HAP-1 (cell line): ENCODE data around the gene FRYL.

Experiments
- DNase-seq, 2 experiments: peaks; one replicate each; pipeline ENCODE4 v3.0.0-alpha.2; 2016 to 2020; ENCODE audit warnings: low spot score in 2 of 2
- H3K27me3 ChIP-seq: fragments of 250-450 bp; sonication (Bioruptor Pico); 2 replicates; pipeline ENCODE4 v1.5.1; 2020; ENCODE audit warnings: low read depth, mild to moderate bottlenecking, moderate library complexity
- H3K36me3 ChIP-seq: fragments of 250-450 bp; sonication (Bioruptor Pico); replicated peaks from 2 replicates; pipeline ENCODE4 v1.5.1; 2020; ENCODE audit warnings: mild to moderate bottlenecking
- H3K4me1 ChIP-seq: fragments of 250-450 bp; sonication (Bioruptor Pico); 2 replicates; pipeline ENCODE4 v1.5.1; 2020; ENCODE audit warnings: mild to moderate bottlenecking
- H3K4me3 ChIP-seq: fragments of 250-450 bp; sonication (Bioruptor Pico); 2 replicates; pipeline ENCODE4 v1.5.1; 2020; ENCODE audit warnings: mild to moderate bottlenecking, moderate library complexity
- H3K9me3 ChIP-seq: fragments of 250-450 bp; sonication (Bioruptor Pico); 2 replicates; pipeline ENCODE4 v1.5.1; 2020; ENCODE audit warnings: mild to moderate bottlenecking, moderate library complexity
- in situ Hi-C: fragments of 300-500 bp; cut with MboI; formaldehyde crosslinking; loops from 3 replicates; pipeline ENCODE4 v1.14.3; 2020; ENCODE audit warnings: low sequenced_read_pairs, inconsistent platforms, mixed read lengths

The FRYL gene

DNA sequence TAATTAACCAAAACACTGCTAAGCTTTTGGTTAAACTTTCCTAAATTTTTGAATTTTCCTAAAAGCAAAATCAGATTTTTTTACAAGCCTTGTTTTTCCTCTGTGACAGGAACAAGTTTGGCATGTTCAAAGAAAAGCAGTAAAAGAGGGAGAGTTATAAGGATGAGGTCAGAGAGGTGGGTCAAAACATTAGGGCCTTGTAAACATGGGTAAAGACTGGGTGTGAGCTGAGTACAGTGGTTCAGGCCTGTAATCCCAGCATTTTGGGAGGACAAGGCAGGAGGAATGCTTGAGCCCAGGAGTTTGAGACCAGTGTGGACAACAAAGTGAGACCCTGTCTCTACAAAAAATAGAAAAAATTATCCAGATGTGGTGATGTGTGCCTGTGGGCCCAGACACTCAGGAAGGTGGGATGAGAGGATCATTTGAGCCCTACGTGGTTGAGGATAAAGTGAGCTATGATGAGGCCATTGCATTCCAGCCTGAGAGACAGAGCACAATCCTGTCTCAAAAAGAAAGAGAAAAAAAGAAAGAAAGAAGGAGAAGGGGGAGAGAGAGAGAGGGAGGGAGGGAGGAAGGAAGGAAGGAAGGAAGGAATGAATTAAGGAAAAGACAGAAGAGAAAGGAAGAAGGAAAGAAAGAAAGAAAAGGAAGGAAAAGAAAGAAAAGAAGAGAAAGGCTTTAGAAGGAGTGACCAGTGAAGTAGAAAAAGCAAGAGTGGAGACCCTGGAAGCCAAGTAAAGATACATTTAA lies 17.0 kb upstream of the FRYL start:
- no peaks in the 10 kb centered on the region for H3K36me3 ChIP-seq
- H3K4me1 ChIP-seq: peaks cover 19% of the 10 kb centered on the region
- DNase-seq: no peak
- H3K4me3 ChIP-seq: no peak overlapping the region
- in situ Hi-C loops: no loop called here
- H3K9me3 ChIP-seq: no peaks in the 10 kb centered on the region
- H3K27me3 ChIP-seq: no peaks in the 10 kb centered on the region

- Histone ChIP-seq H3K4me3 (no peak overlapping the region), H3K9me3 (no peaks in the 10 kb centered on the region), H3K36me3 (no peaks in the 10 kb centered on the region), H3K27me3 (no peaks in the 10 kb centered on the region), H3K4me1 (peaks cover 19% of the 10 kb centered on the region)
- in situ Hi-C loops: no loop called here
- peak; percentile 39 to 82 for DNase-seq
Measured at GRCh38 chr4:48796191-48796926, 16.3 kb upstream of the FRYL start.

DNA sequence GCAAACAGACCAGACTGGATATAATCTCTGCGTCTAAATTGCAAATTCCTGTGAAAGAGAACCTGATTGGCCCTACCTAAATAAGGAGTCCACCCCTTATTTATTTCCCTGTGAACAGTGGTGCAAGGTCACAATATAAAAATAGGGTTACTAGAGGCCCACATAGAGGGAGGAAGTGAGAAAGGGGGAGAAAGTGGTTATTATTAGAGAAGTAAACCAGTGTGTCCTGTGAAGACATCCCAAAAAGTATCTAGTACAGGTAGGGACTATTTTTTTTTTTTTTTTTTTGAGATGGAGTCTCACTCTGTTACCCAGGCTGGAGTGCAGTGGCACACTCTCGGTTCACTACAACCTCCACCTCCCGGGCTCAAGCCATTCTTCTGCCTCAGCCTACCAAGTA lies 15.0 kb upstream of the FRYL start:
- Histone ChIP-seq H3K27me3 (no peaks in the 10 kb centered on the region), H3K36me3 (no peaks in the 10 kb centered on the region), H3K4me3 (no peak overlapping the region), H3K4me1 (peaks cover 19% of the 10 kb centered on the region), H3K9me3 (no peaks in the 10 kb centered on the region)
- DNase-seq: no peak
- in situ Hi-C loops: no loop called here

GRCh38 chr4:48792348-48793006 lies 12.4 kb upstream of the FRYL start:
- Histone ChIP-seq H3K27me3 (no peaks in the 10 kb centered on the region), H3K4me1 (peaks cover 12% of the 10 kb centered on the region), H3K4me3 (no peak overlapping the region), H3K36me3 (no peaks in the 10 kb centered on the region), H3K9me3 (no peaks in the 10 kb centered on the region)
- in situ Hi-C loops: no loop called here
- no peak for DNase-seq

DNA sequence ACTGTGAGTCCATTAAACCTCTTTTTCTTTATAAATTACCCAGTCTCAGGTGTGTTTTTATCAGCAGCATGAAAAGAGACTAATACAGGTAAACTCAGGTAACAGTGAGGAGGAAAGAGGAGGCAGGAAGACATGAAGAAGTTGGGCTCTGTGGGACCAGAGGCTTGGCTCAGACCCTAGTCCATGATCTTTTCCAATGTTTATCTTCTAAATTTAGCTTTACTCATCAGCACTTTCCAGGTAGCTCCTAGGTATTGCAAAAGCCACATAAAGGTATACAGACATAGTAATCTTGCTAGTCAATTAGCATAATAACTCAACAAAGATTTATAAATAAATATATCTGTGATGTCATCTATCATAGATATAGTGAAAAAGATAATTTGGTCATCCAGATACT lies 11.2 kb upstream of the FRYL start:
- in situ Hi-C loops: no loop called here
- no peaks in the 10 kb centered on the region for H3K9me3 ChIP-seq
- peaks cover 7% of the 10 kb centered on the region for H3K4me1 ChIP-seq
- H3K27me3 ChIP-seq: no peaks in the 10 kb centered on the region
- H3K36me3 ChIP-seq: no peaks in the 10 kb centered on the region
- DNase-seq: no peak
- H3K4me3 ChIP-seq: no peak overlapping the region

GRCh38 chr4:48790561-48790960 lies 10.5 kb upstream of the FRYL start:
- in situ Hi-C loops: no loop called here
- no peak overlapping the region for H3K4me3 ChIP-seq
- DNase-seq: no peak
- no peaks in the 10 kb centered on the region for H3K9me3 ChIP-seq
- no peaks in the 10 kb centered on the region for H3K36me3 ChIP-seq
- H3K27me3 ChIP-seq: no peaks in the 10 kb centered on the region
- peaks cover under 1% of the 10 kb centered on the region for H3K4me1 ChIP-seq

GRCh38 chr4:48787056-48787455 lies 7.0 kb upstream of the FRYL start:
- DNase-seq: no peak
- H3K4me3 ChIP-seq: no peak overlapping the region
- in situ Hi-C loops: loop anchor here (10.0 kb wide), 1 partner anchor 48 kb away; the partner anchor contains the start of gene OCIAD1
- H3K9me3 ChIP-seq: no peaks in the 10 kb centered on the region
- no peaks in the 10 kb centered on the region for H3K36me3 ChIP-seq
- H3K4me1 ChIP-seq: peaks cover 6% of the 10 kb centered on the region; the same call in 1 of the 2 replicates
- H3K27me3 ChIP-seq: no peaks in the 10 kb centered on the region

DNA sequence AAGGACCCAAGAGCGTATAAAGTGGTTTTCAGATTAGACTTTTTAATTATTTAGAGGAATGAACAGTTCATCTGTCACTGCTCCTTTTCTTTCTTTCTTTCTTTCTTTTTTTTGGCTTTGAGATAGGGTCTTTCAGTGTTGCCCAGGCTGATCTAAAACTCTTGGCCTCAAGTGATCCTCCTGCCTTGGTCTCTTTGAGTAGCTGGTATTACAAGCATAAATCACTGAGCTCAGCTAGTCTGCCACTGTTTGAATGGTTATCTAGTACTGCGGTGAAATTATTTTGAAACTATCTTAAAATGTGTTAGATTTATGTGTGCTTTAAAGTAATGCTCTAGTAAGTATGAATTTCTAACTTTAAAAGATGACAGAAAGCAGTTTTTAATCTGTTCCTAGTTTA lies 6.5 kb upstream of the FRYL start:
- no peaks in the 10 kb centered on the region for H3K27me3 ChIP-seq
- no peak for DNase-seq
- no peaks in the 10 kb centered on the region for H3K9me3 ChIP-seq
- no peak overlapping the region for H3K4me3 ChIP-seq
- no peaks in the 10 kb centered on the region for H3K36me3 ChIP-seq
- H3K4me1 ChIP-seq: peaks cover 6% of the 10 kb centered on the region; the same call in 1 of the 2 replicates
- in situ Hi-C loops: loop anchor here (10.0 kb wide), 1 partner anchor 48 kb away; the partner anchor contains the start of gene OCIAD1

DNA sequence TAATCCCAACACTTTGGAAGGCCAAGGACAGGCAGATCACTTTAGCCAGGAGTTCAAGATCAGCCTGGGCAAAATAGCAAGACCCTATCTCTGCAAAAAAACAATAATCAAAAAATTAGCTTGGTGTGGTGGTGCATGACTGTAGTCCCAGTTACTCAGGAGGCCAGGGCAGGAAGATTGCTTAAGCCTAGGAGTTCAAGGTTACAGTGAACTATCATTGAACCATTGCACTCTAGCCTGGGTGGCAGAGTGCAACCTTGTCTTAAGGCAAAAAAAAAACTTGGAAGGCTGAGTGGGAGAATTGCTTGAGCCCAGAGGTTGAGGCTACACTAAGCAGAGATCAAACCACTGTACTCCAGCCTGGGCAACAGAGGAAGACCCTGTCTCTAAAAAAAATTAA lies 5.2 kb upstream of the FRYL start:
- Histone ChIP-seq H3K36me3 (no peaks in the 10 kb centered on the region), H3K4me1 (peaks cover 6% of the 10 kb centered on the region; the same call in 1 of the 2 replicates), H3K4me3 (no peak overlapping the region), H3K27me3 (no peaks in the 10 kb centered on the region), H3K9me3 (no peaks in the 10 kb centered on the region)
- no peak for DNase-seq
- in situ Hi-C loops: loop anchor here (10.0 kb wide), 1 partner anchor 49 kb away; the partner anchor contains the start of gene OCIAD1

DNA sequence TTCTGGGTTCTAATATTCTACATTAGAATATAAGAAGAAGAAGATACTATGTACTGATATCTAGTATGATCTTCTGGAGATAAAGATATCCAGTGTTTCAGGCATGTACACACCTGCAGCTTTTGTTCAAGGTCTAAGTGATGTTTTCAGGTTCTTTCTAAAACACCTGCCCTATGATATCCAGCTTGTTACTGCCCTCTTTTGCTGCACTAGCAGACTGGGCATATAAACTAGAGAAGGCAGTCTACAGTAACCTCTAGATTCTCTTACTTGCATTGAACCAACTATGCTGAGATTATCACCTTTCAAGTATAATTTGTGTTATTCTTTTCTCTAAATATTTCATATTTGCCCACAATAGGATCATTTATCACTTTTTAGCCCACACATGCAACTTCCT lies 1.9 kb upstream of the FRYL start:
- Histone ChIP-seq H3K4me3 (no peak overlapping the region), H3K4me1 (peaks cover 12% of the 10 kb centered on the region), H3K9me3 (no peaks in the 10 kb centered on the region), H3K36me3 (0 out of 2 replicates have a peak, but pooled peaks cover 2% of the 10 kb centered on the region), H3K27me3 (no peaks in the 10 kb centered on the region)
- in situ Hi-C loops: loop anchor here (10.0 kb wide), 1 partner anchor 53 kb away; the partner anchor contains the start of gene OCIAD1
- no peak for DNase-seq

DNA sequence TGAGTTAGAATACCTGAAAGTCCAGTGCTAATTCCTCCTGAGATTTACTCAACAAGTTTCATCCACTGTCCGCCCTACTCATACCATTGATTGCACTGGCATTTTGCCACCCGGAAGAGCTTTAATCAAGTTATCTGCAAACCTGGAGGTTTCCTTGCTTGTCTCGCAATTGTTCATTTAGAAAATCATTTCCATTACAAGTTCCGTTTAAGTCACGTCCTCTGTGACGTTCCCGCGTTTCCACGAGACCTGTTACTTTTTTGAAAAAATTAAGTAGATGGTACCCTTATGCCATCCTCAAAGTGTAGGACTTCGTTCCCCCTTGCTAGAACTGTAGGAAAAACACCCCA lies 761 bp upstream of the FRYL start:
- in situ Hi-C loops: loop anchor here (10.0 kb wide), 1 partner anchor 54 kb away; the partner anchor contains the start of gene OCIAD1
- Histone ChIP-seq H3K9me3 (no peaks in the 10 kb centered on the region), H3K4me3 (peak overlapping the region; percentile 80), H3K4me1 (peaks cover 23% of the 10 kb centered on the region), H3K27me3 (no peaks in the 10 kb centered on the region), H3K36me3 (0 out of 2 replicates have a peak, but pooled peaks cover 2% of the 10 kb centered on the region)
- no peak for DNase-seq

DNA sequence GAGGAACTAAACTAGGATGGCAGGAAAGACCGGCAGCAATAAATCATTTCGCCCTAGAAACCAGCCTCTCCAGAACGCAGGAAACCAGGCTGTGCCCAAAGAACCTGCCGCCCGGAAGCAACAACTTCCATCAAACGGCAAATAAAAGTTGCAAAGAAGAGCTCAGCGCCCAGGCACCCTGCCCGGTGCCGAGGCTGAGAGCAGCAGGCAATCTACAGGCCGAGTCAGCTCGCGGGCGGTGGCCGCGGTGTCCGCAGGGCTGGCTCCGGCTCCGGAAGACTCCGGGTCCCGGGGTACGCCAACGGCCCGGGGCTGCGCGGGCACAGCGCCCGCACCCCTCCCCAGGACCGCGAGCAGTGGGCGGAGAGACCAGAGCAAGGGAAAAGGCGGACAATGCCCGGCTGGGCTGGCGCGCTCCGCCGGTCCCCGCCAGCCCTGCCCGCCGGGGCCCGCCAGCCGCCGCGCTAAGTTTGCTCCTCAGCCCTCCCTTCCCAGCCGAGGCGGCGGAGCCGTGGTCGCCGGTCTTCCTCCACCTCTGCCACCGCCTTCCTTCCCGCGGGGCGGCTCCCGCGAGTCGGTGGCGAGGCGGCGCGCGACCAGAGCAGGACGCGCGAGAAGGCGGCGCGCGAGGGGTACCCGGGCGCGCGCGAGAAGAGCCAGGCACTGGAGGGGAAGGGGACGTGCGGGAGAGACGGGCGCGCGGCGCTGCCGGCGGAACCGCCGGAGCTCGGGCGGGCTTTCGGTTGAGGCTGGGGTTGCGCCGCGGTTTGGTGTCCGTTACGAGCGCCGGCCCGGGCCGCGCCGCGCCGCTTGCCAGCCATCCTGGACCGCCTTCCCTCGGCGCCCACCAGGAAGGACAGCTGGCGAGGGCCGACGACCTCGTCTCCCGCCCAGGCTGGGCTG lies 733 bp downstream of the FRYL start:
- Histone ChIP-seq H3K4me1 (peaks cover 25% of the 10 kb centered on the region), H3K9me3 (no peaks in the 10 kb centered on the region), H3K4me3 (peak overlapping the region; percentile 80), H3K27me3 (no peaks in the 10 kb centered on the region), H3K36me3 (0 out of 2 replicates have a peak, but pooled peaks cover 2% of the 10 kb centered on the region)
- DNase-seq: peak; percentile 16 to 68
- in situ Hi-C loops: no loop called here
